ENCODE results near the gene SLC25A33.

DNA sequence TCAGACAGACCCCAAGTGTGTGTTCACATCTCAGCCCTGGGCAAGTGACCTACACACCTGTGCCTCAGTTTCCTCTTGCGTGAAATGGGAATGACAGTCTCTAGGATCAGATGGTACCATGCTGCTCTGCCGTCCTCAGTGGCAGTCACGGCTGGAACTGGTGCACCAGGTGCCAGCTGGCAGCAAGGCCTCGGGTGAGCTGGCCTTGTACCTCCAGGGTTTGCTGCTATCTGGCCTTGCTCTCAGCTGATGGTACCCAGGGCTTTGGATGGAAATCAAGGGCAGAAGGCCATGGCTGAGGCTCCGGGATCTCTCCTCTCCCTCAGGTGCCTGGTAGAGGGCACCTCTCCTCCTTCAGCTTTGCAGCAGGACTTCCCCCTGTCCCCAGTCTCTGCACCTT is 70.7 kb downstream of the SLC25A33 start:
- TF ChIP-seq, protein P1, sequence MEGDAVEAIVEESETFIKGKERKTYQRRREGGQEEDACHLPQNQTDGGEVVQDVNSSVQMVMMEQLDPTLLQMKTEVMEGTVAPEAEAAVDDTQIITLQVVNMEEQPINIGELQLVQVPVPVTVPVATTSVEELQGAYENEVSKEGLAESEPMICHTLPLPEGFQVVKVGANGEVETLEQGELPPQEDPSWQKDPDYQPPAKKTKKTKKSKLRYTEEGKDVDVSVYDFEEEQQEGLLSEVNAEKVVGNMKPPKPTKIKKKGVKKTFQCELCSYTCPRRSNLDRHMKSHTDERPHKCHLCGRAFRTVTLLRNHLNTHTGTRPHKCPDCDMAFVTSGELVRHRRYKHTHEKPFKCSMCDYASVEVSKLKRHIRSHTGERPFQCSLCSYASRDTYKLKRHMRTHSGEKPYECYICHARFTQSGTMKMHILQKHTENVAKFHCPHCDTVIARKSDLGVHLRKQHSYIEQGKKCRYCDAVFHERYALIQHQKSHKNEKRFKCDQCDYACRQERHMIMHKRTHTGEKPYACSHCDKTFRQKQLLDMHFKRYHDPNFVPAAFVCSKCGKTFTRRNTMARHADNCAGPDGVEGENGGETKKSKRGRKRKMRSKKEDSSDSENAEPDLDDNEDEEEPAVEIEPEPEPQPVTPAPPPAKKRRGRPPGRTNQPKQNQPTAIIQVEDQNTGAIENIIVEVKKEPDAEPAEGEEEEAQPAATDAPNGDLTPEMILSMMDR (IDR thresholded peaks at IDR 0.05) = no peak
- no peak for TF ChIP-seq POLR2A (IDR thresholded peaks at IDR 0.05)

All from Peyer's patch (tissue), 4 donors.